HS-27A (cell line): ENCODE data around the gene GYS1.
A peak's percentile ranks its signal among the peaks of the same experiment; 100 is the strongest.
"Not testable (repeated sequence)": the region's sequence is repeated elsewhere in the genome, so short reads cannot be mapped to it uniquely, and the experiment has no call there.

ENCODE experiments used
- DNase-seq: peaks from one replicate; pipeline ENCODE4 v3.0.0-alpha.2; 2012; ENCODE audit warnings: low read depth, missing footprints

GYS1 gene

GRCh38 chr19:48993175-48994034, at the start of gene GYS1, which contains the start of gene RUVBL2:
GYS1 (minus strand) TSS chr19:48993309; CDS start chr19:48993112, 197 bp downstream.
RUVBL2 (plus strand) TSS chr19:48993887; CDS start chr19:48993912, 25 bp downstream.
- DNase-seq: peak; percentile 99

GRCh38 chr19:49042666-49043065, 49.6 kb upstream of the GYS1 start:
- not testable (repeated sequence) for DNase-seq

GRCh38 chr19:49042177-49042576, 49.1 kb upstream of the GYS1 start:
- no peak for DNase-seq

GRCh38 chr19:49039736-49040135, 46.6 kb upstream of the GYS1 start:
- DNase-seq: not testable (repeated sequence)

- DNase-seq: peak; percentile 62
Observed at GRCh38 chr19:49038557-49039276, 45.6 kb upstream of the GYS1 start.

- not testable (repeated sequence) for DNase-seq
Observed at GRCh38 chr19:49038111-49038510, 45.0 kb upstream of the GYS1 start.

- not testable (repeated sequence) for DNase-seq
Observed at GRCh38 chr19:49036815-49037214, 43.7 kb upstream of the GYS1 start, which contains the start of gene CGB1. CGB1 (minus strand) TSS chr19:49036895; CDS start chr19:49036711, 184 bp downstream.

GRCh38 chr19:49031642-49032301, 38.7 kb upstream of the GYS1 start, which contains the start of gene CGB2:
CGB2 (plus strand) TSS chr19:49031890; CDS start chr19:49032096, 206 bp downstream.
- not testable (repeated sequence) for DNase-seq

- not testable (repeated sequence) for DNase-seq
Observed at GRCh38 chr19:49030323-49030722, 37.2 kb upstream of the GYS1 start.

GRCh38 chr19:49029749-49030148, 36.6 kb upstream of the GYS1 start:
- not testable (repeated sequence) for DNase-seq

- not testable (repeated sequence) for DNase-seq
Observed at GRCh38 chr19:49028686-49029085, 35.6 kb upstream of the GYS1 start.

GRCh38 chr19:49025599-49025998, 32.5 kb upstream of the GYS1 start:
- DNase-seq: not testable (repeated sequence)

- not testable (repeated sequence) for DNase-seq
Observed at GRCh38 chr19:49025088-49025487, 32.0 kb upstream of the GYS1 start.

GRCh38 chr19:49024233-49024632, 31.1 kb upstream of the GYS1 start, which contains the start of gene CGB3:
CGB3 (minus strand) TSS chr19:49024333; CDS start chr19:49023971, 362 bp downstream.
- DNase-seq: not testable (repeated sequence)

- no peak for DNase-seq
Observed at GRCh38 chr19:49022116-49022515, 29.0 kb upstream of the GYS1 start.

GRCh38 chr19:49020931-49021895, 28.1 kb upstream of the GYS1 start:
- DNase-seq: peak; percentile 53

- DNase-seq: no peak
Observed at GRCh38 chr19:49020342-49020741, 27.2 kb upstream of the GYS1 start.

GRCh38 chr19:49019242-49019932, 26.3 kb upstream of the GYS1 start:
- DNase-seq: no peak

- DNase-seq: not testable (repeated sequence)
Observed at GRCh38 chr19:49018388-49019241, 25.5 kb upstream of the GYS1 start.
